Loucy (cell line): Measurements from ENCODE around the gene RNF224.

Experiments
- H2AFZ ChIP-seq: fragments of 200-600 bp; sonication (generic); 2 replicates; pipeline ENCODE4 v1.6.0; 2016; ENCODE audit warnings: antibody characterized with exemption, mild to moderate bottlenecking, low read length, moderate library complexity
- H3F3A ChIP-seq: fragments of 200-600 bp; 2 replicates; pipeline ENCODE4 v1.6.0; 2016; ENCODE audit warnings: antibody characterized with exemption, low read depth, mild to moderate bottlenecking
- H3K27me3 ChIP-seq: fragments of 200-600 bp; sonication (generic); 2 replicates; pipeline ENCODE4 v1.6.1; 2014; ENCODE audit warnings: low read length, mild to moderate bottlenecking; ENCODE audit not compliant: insufficient read depth, poor library complexity, severe bottlenecking
- H3K36me3 ChIP-seq: fragments of 200-600 bp; sonication (generic); 2 replicates; pipeline ENCODE4 v1.6.1; 2016; ENCODE audit warnings: low read length; ENCODE audit not compliant: insufficient read depth
- H3K4me1 ChIP-seq: fragments of 200-600 bp; sonication (generic); 2 replicates; pipeline ENCODE4 v1.5.1; 2014; ENCODE audit warnings: low read length, mild to moderate bottlenecking; ENCODE audit not compliant: insufficient read depth, poor library complexity, severe bottlenecking
- H3K4me2 ChIP-seq: fragments of 200-600 bp; sonication (generic); 2 replicates; pipeline ENCODE4 v1.6.0; 2014; ENCODE audit warnings: antibody characterized with exemption, low read length, low read depth, mild to moderate bottlenecking; ENCODE audit not compliant: poor library complexity, severe bottlenecking
- H3K4me3 ChIP-seq: fragments of 200-600 bp; sonication (generic); 2 replicates; pipeline ENCODE4 v1.5.1; 2014; ENCODE audit warnings: low read length, mild to moderate bottlenecking, mixed read lengths; ENCODE audit not compliant: poor library complexity, severe bottlenecking
- H3K79me2 ChIP-seq: fragments of 200-600 bp; sonication (generic); 2 replicates; pipeline ENCODE4 v1.6.1; 2014; ENCODE audit warnings: low read length; ENCODE audit not compliant: insufficient read depth
- H3K9ac ChIP-seq: fragments of 200-600 bp; sonication (generic); 2 replicates; pipeline ENCODE4 v1.6.0; 2014; ENCODE audit warnings: mild to moderate bottlenecking, low read depth, low read length, moderate library complexity; ENCODE audit not compliant: poor library complexity, severe bottlenecking
- H3K9me2 ChIP-seq: fragments of 200-600 bp; sonication (generic); replicated peaks from 2 replicates; pipeline ENCODE4 v1.6.1; 2016; ENCODE audit warnings: low read depth, low read length, mixed read lengths
- H3K9me3 ChIP-seq: fragments of 200-600 bp; sonication (generic); 2 replicates; pipeline ENCODE4 v1.6.1; 2014; ENCODE audit warnings: mild to moderate bottlenecking, antibody characterized with exemption, low read length, low read depth; ENCODE audit not compliant: insufficient read depth
- H4K20me1 ChIP-seq: fragments of 200-600 bp; sonication (generic); 2 replicates; pipeline ENCODE4 v1.6.0; 2014; ENCODE audit warnings: antibody characterized with exemption, low read length, mild to moderate bottlenecking; ENCODE audit not compliant: insufficient read depth, poor library complexity, severe bottlenecking
- CTCF ChIP-seq: fragments of 200-600 bp; sonication (generic); conservative IDR thresholded peaks from 2 replicates; pipeline ENCODE4 v1.5.1; 2014; ENCODE audit warnings: mild to moderate bottlenecking, antibody characterized with exemption, low read length
- EZH2phosphoT487 ChIP-seq: fragments of 200-600 bp; IDR thresholded peaks from 2 replicates; pipeline ENCODE4 v1.6.1; 2018; ENCODE audit warnings: antibody characterized with exemption, mild to moderate bottlenecking, moderate library complexity, borderline replicate concordance

The RNF224 gene

GRCh38 chr9:137181680-137182079, 45.6 kb upstream of the RNF224 start:
- H3K4me1 ChIP-seq = no peaks in the 10 kb centered on the region
- H3F3A ChIP-seq = no peaks in the 10 kb centered on the region
- H3K4me2 ChIP-seq = no peak overlapping the region
- H3K9me3 ChIP-seq = no peaks in the 10 kb centered on the region
- H3K9ac ChIP-seq = no peak overlapping the region
- H3K4me3 ChIP-seq = no peak overlapping the region
- H3K36me3 ChIP-seq = peaks cover 23% of the 10 kb centered on the region; the same call in 1 of the 2 replicates
- no peaks in the 10 kb centered on the region for H3K27me3 ChIP-seq
- H2AFZ ChIP-seq = no peak overlapping the region
- TF ChIP-seq CTCF (no peak), EZH2phosphoT487 (no peak)
- H4K20me1 ChIP-seq = no peaks in the 10 kb centered on the region
- H3K9me2 ChIP-seq = no peaks in the 10 kb centered on the region
- H3K79me2 ChIP-seq = peaks cover 16% of the 10 kb centered on the region; the same call in 1 of the 2 replicates

- TF ChIP-seq EZH2phosphoT487 (no peak), CTCF (no peak)
- H3K9me2 ChIP-seq = no peaks in the 10 kb centered on the region
- peaks cover 27% of the 10 kb centered on the region for H3K79me2 ChIP-seq
- no peaks in the 10 kb centered on the region for H3F3A ChIP-seq
- H3K4me3 ChIP-seq = no peak overlapping the region
- H3K36me3 ChIP-seq = peaks cover 23% of the 10 kb centered on the region; the same call in 1 of the 2 replicates
- H3K4me2 ChIP-seq = no peak overlapping the region
- H3K9me3 ChIP-seq = no peaks in the 10 kb centered on the region
- H3K4me1 ChIP-seq = peaks cover 10% of the 10 kb centered on the region
- H3K9ac ChIP-seq = no peak overlapping the region
- H3K27me3 ChIP-seq = no peaks in the 10 kb centered on the region
- no peak overlapping the region for H2AFZ ChIP-seq
- H4K20me1 ChIP-seq = peaks cover 6% of the 10 kb centered on the region
Measured at GRCh38 chr9:137182836-137183235, 44.5 kb upstream of the RNF224 start.

GRCh38 chr9:137183980-137184595, 43.2 kb upstream of the RNF224 start:
- TF ChIP-seq EZH2phosphoT487 (no peak), CTCF (no peak)
- Histone ChIP-seq H3K4me1 (peaks cover 10% of the 10 kb centered on the region), H2AFZ (no peak overlapping the region), H3K9me2 (no peaks in the 10 kb centered on the region), H3K9ac (no peak overlapping the region), H3K36me3 (peaks cover 23% of the 10 kb centered on the region; the same call in 1 of the 2 replicates), H4K20me1 (peaks cover 9% of the 10 kb centered on the region), H3K27me3 (no peaks in the 10 kb centered on the region), H3K9me3 (no peaks in the 10 kb centered on the region), H3F3A (0 out of 2 replicates have a peak, but pooled peaks cover 5% of the 10 kb centered on the region), H3K79me2 (peaks cover 32% of the 10 kb centered on the region), H3K4me3 (no peak overlapping the region), H3K4me2 (no peak overlapping the region)
